ENCODE results near the gene PLCL1. TPM values are rescaled to one million over a fixed set of nuclear protein-coding genes. Genes with fewer than 3 reads are reported as not detected.

The PLCL1 gene
- total RNA-seq, 2 experiments from 2014 or later = 3.3 to 3.5 TPM

GRCh38 chr2:198146346-198146940, 342.1 kb downstream of the PLCL1 start:
- intact Hi-C loops (cut with micrococcal nuclease) = no loop called here
- no peak for DNase-seq
- Mint-ChIP-seq H3K27me3 (ENCODE audit: low read depth) (no peaks in the 10 kb centered on the region), H3K36me3 (ENCODE audit: low read depth) (peaks cover 19% of the 10 kb centered on the region), H3K27ac (no peak overlapping the region), H3K9me3 (no peaks in the 10 kb centered on the region), H3K4me1 (ENCODE audit: low read depth) (peaks cover 15% of the 10 kb centered on the region), H3K4me3 (no peak overlapping the region)
- CTCF ChIA-PET = interaction anchor here (0.5 to 1.0 kb wide), 3 partner anchors 150 to 367 kb away, joined by 3 to 5 read pairs (median 3); no protein-coding TSS in a partner anchor

GRCh38 chr2:198157314-198157713, 352.9 kb downstream of the PLCL1 start:
- no peaks in the 10 kb centered on the region for H3K4me1 Mint-ChIP-seq (ENCODE audit: low read depth)
- intact Hi-C loops (cut with micrococcal nuclease) = no loop called here
- H3K4me3 Mint-ChIP-seq = no peak overlapping the region
- no peak overlapping the region for H3K27ac Mint-ChIP-seq
- no peaks in the 10 kb centered on the region for H3K27me3 Mint-ChIP-seq (ENCODE audit: low read depth)
- H3K36me3 Mint-ChIP-seq (ENCODE audit: low read depth) = peaks cover 20% of the 10 kb centered on the region
- CTCF ChIA-PET = no interaction called here
- no peak for DNase-seq
- peaks cover 19% of the 10 kb centered on the region for H3K9me3 Mint-ChIP-seq

GRCh38 chr2:198161151-198161550, 356.8 kb downstream of the PLCL1 start:
- Mint-ChIP-seq H3K4me3 (no peak overlapping the region), H3K4me1 (ENCODE audit: low read depth) (no peaks in the 10 kb centered on the region), H3K36me3 (ENCODE audit: low read depth) (peaks cover 6% of the 10 kb centered on the region), H3K27ac (no peak overlapping the region), H3K9me3 (peaks cover 10% of the 10 kb centered on the region), H3K27me3 (ENCODE audit: low read depth) (no peaks in the 10 kb centered on the region)
- DNase-seq = no peak
- CTCF ChIA-PET = no interaction called here
- intact Hi-C loops (cut with micrococcal nuclease) = no loop called here

GRCh38 chr2:198162276-198162675, 357.9 kb downstream of the PLCL1 start:
- H3K4me3 Mint-ChIP-seq = no peak overlapping the region
- no peak overlapping the region for H3K27ac Mint-ChIP-seq
- no peaks in the 10 kb centered on the region for H3K9me3 Mint-ChIP-seq
- H3K4me1 Mint-ChIP-seq (ENCODE audit: low read depth) = no peaks in the 10 kb centered on the region
- no peak for DNase-seq
- CTCF ChIA-PET = interaction anchor here (0.6 kb wide), 1 partner anchor 683 kb away, joined by 4 read pairs; no protein-coding TSS in a partner anchor
- intact Hi-C loops (cut with micrococcal nuclease) = no loop called here
- H3K36me3 Mint-ChIP-seq (ENCODE audit: low read depth) = no peaks in the 10 kb centered on the region
- no peaks in the 10 kb centered on the region for H3K27me3 Mint-ChIP-seq (ENCODE audit: low read depth)

- Mint-ChIP-seq H3K4me1 (ENCODE audit: low read depth) (no peaks in the 10 kb centered on the region), H3K36me3 (ENCODE audit: low read depth) (no peaks in the 10 kb centered on the region), H3K9me3 (no peaks in the 10 kb centered on the region), H3K27me3 (ENCODE audit: low read depth) (no peaks in the 10 kb centered on the region), H3K4me3 (no peak overlapping the region), H3K27ac (no peak overlapping the region)
- DNase-seq = no peak
- intact Hi-C loops (cut with micrococcal nuclease) = no loop called here
- CTCF ChIA-PET = no interaction called here
These were observed 360.4 kb downstream of the PLCL1 start for GRCh38 chr2:198164843-198165242.

- CTCF ChIA-PET = no interaction called here
- H3K36me3 Mint-ChIP-seq (ENCODE audit: low read depth) = no peaks in the 10 kb centered on the region
- H3K4me3 Mint-ChIP-seq = no peak overlapping the region
- no peaks in the 10 kb centered on the region for H3K4me1 Mint-ChIP-seq (ENCODE audit: low read depth)
- intact Hi-C loops (cut with micrococcal nuclease) = no loop called here
- no peaks in the 10 kb centered on the region for H3K27me3 Mint-ChIP-seq (ENCODE audit: low read depth)
- H3K27ac Mint-ChIP-seq = no peak overlapping the region
- no peak for DNase-seq
- no peaks in the 10 kb centered on the region for H3K9me3 Mint-ChIP-seq
These were observed 360.9 kb downstream of the PLCL1 start for GRCh38 chr2:198165289-198165688.

- H3K4me1 Mint-ChIP-seq (ENCODE audit: low read depth) = no peaks in the 10 kb centered on the region
These were observed 363.0 kb downstream of the PLCL1 start for GRCh38 chr2:198167346-198167745.

GRCh38 chr2:198168651-198169050, 364.3 kb downstream of the PLCL1 start:
- Mint-ChIP-seq H3K27ac (no peak overlapping the region), H3K36me3 (ENCODE audit: low read depth) (no peaks in the 10 kb centered on the region), H3K4me3 (no peak overlapping the region), H3K4me1 (ENCODE audit: low read depth) (no peaks in the 10 kb centered on the region), H3K9me3 (no peaks in the 10 kb centered on the region), H3K27me3 (ENCODE audit: low read depth) (no peaks in the 10 kb centered on the region)
- DNase-seq = no peak
- intact Hi-C loops (cut with micrococcal nuclease) = no loop called here
- CTCF ChIA-PET = no interaction called here

More at GRCh38 chr2:198167346-198167745, 363.0 kb downstream of the PLCL1 start:
- Mint-ChIP-seq H3K9me3 (no peaks in the 10 kb centered on the region), H3K4me3 (no peak overlapping the region), H3K36me3 (ENCODE audit: low read depth) (no peaks in the 10 kb centered on the region), H3K27me3 (ENCODE audit: low read depth) (no peaks in the 10 kb centered on the region), H3K27ac (no peak overlapping the region)
- intact Hi-C loops (cut with micrococcal nuclease) = no loop called here
- CTCF ChIA-PET = interaction anchor here (0.5 to 1.1 kb wide), 3 partner anchors 51 to 389 kb away, joined by 3 to 6 read pairs (median 4); no protein-coding TSS in a partner anchor
- no peak for DNase-seq

- Mint-ChIP-seq H3K9me3 (peaks cover 2% of the 10 kb centered on the region), H3K4me3 (no peak overlapping the region), H3K4me1 (ENCODE audit: low read depth) (no peaks in the 10 kb centered on the region), H3K27me3 (ENCODE audit: low read depth) (peaks cover 2% of the 10 kb centered on the region), H3K36me3 (ENCODE audit: low read depth) (no peaks in the 10 kb centered on the region), H3K27ac (no peak overlapping the region)
- CTCF ChIA-PET = interaction anchor here (1.0 kb wide), 1 partner anchor 124 kb away, joined by 3 read pairs; no protein-coding TSS in a partner anchor
- intact Hi-C loops (cut with micrococcal nuclease) = no loop called here
- no peak for DNase-seq
These were observed 368.8 kb downstream of the PLCL1 start for GRCh38 chr2:198173242-198173641.

- Mint-ChIP-seq H3K9me3 (peaks cover 5% of the 10 kb centered on the region), H3K36me3 (ENCODE audit: low read depth) (no peaks in the 10 kb centered on the region), H3K4me3 (no peak overlapping the region), H3K4me1 (ENCODE audit: low read depth) (no peaks in the 10 kb centered on the region), H3K27ac (no peak overlapping the region), H3K27me3 (ENCODE audit: low read depth) (peaks cover 3% of the 10 kb centered on the region)
- intact Hi-C loops (cut with micrococcal nuclease) = no loop called here
- no peak for DNase-seq
- CTCF ChIA-PET = interaction anchor here (0.7 kb wide), 1 partner anchor 11 kb away, joined by 3 read pairs; no protein-coding TSS in a partner anchor
These were observed 369.5 kb downstream of the PLCL1 start for GRCh38 chr2:198173864-198174263.

GRCh38 chr2:198175271-198175670, 370.9 kb downstream of the PLCL1 start:
- DNase-seq = no peak
- peaks cover 3% of the 10 kb centered on the region for H3K27me3 Mint-ChIP-seq (ENCODE audit: low read depth)
- H3K4me3 Mint-ChIP-seq = no peak overlapping the region
- no peak overlapping the region for H3K27ac Mint-ChIP-seq
- CTCF ChIA-PET = interaction anchor here (0.7 kb wide), 1 partner anchor 452 kb away, joined by 4 read pairs; no protein-coding TSS in a partner anchor
- no peaks in the 10 kb centered on the region for H3K36me3 Mint-ChIP-seq (ENCODE audit: low read depth)
- intact Hi-C loops (cut with micrococcal nuclease) = no loop called here
- H3K4me1 Mint-ChIP-seq (ENCODE audit: low read depth) = no peaks in the 10 kb centered on the region
- H3K9me3 Mint-ChIP-seq = peaks cover 6% of the 10 kb centered on the region

- CTCF ChIA-PET = no interaction called here
These were observed 372.6 kb downstream of the PLCL1 start for GRCh38 chr2:198177040-198177439.

GRCh38 chr2:198178766-198179165, 374.4 kb downstream of the PLCL1 start:
- no peak overlapping the region for H3K27ac Mint-ChIP-seq
- CTCF ChIA-PET = interaction anchor here (0.6 to 1.1 kb wide), 3 partner anchors 87 to 216 kb away, joined by 3 read pairs; no protein-coding TSS in a partner anchor
- peaks cover 6% of the 10 kb centered on the region for H3K9me3 Mint-ChIP-seq
- DNase-seq = no peak
- no peaks in the 10 kb centered on the region for H3K4me1 Mint-ChIP-seq (ENCODE audit: low read depth)
- intact Hi-C loops (cut with micrococcal nuclease) = no loop called here
- no peak overlapping the region for H3K4me3 Mint-ChIP-seq
- no peaks in the 10 kb centered on the region for H3K36me3 Mint-ChIP-seq (ENCODE audit: low read depth)
- peaks cover 3% of the 10 kb centered on the region for H3K27me3 Mint-ChIP-seq (ENCODE audit: low read depth)

More at GRCh38 chr2:198177040-198177439, 372.6 kb downstream of the PLCL1 start:
- Mint-ChIP-seq H3K4me3 (no peak overlapping the region), H3K9me3 (peaks cover 6% of the 10 kb centered on the region), H3K36me3 (ENCODE audit: low read depth) (no peaks in the 10 kb centered on the region), H3K27me3 (ENCODE audit: low read depth) (peaks cover 3% of the 10 kb centered on the region), H3K27ac (no peak overlapping the region), H3K4me1 (ENCODE audit: low read depth) (no peaks in the 10 kb centered on the region)
- no peak for DNase-seq
- intact Hi-C loops (cut with micrococcal nuclease) = no loop called here

Measured in activated naive CD4-positive, alpha-beta T cell treated with anti-CD3 and anti-CD28 coated beads for 36 hours (primary cell).